GM12878 (cell line): ENCODE results near the gene TMEM132C. TPM values are rescaled to one million over a fixed set of nuclear protein-coding genes. Genes with fewer than 3 reads are reported as not detected.

Source experiments
- ATAC-seq: fragments of 200-7000 bp; cut with Tn5 transposase; 3 replicates; pipeline ENCODE4 v1.9.1; 2020; ENCODE audit warnings: mild to moderate bottlenecking, moderate library complexity
- BruUV-seq: library from RNA; stranded (reverse); fragments of 400-500 nt; replicated peaks from 2 replicates; lab custom pipeline; 2021; lab: Mats Ljungman, UMichigan
- CTCF ChIA-PET: fragments of 300-600 bp; sonication (Branson Sonifier 250); formaldehyde crosslinking; extraction: SDS; loops from one replicate; lab custom pipeline; 2021; ENCODE audit warnings: inconsistent platforms; lab: Yijun Ruan, JAX
- POLR2A ChIA-PET: fragments of 350-600 bp; formaldehyde crosslinking; extraction: SDS; loops from one replicate; lab custom pipeline; 2021; ENCODE audit warnings: inconsistent platforms; lab: Charles Lee
- RAD21 ChIA-PET: fragments of 300-600 bp; sonication (Branson Sonifier 250); formaldehyde crosslinking; loops from one replicate; lab custom pipeline; 2023; ENCODE audit warnings: antibody characterized with exemption; ENCODE audit not compliant: unreplicated experiment; lab: Charles Lee
- SMC1A ChIA-PET: fragments of 300-600 bp; sonication (Branson Sonifier 250); formaldehyde crosslinking; loops from one replicate; lab custom pipeline; 2023; ENCODE audit not compliant: unreplicated experiment, uncharacterized antibody; lab: Charles Lee
- DNase-seq: peaks from one replicate; pipeline ENCODE4 v3.0.0-alpha.2; 2011; ENCODE audit warnings: low read depth, low spot score
- FAIRE-seq: peaks from 3 replicates; lab custom pipeline; 2011; peaks lifted over from hg19 to GRCh38; lab: Jason Lieb, UNC
- H2AFZ ChIP-seq: 2 replicates; pipeline ENCODE4 v1.6.0; 2011; ENCODE audit warnings: low read depth, low read length, control low read depth; ENCODE audit not compliant: control insufficient read depth
- H3K27ac ChIP-seq: 2 replicates; pipeline ENCODE4 v1.5.1; 2011; ENCODE audit warnings: control low read depth; ENCODE audit not compliant: control insufficient read depth, insufficient read depth
- H3K27me3 ChIP-seq, 2 experiments: replicated peaks in 1 of 2; 2 replicates each; pipeline versions ENCODE4 v1.6.0 to v1.6.1; 2011; ENCODE audit warnings: low read length in 1 of 2; ENCODE audit not compliant: control insufficient read depth in 2 of 2, insufficient read depth in 2 of 2
- H3K36me3 ChIP-seq, 2 experiments: 2 replicates each; pipeline ENCODE4 v1.5.1; 2011; ENCODE audit warnings: low read length in 1 of 2; ENCODE audit not compliant: control insufficient read depth in 2 of 2, insufficient read depth in 2 of 2
- H3K4me1 ChIP-seq: 2 replicates; pipeline ENCODE4 v1.6.1; 2011; ENCODE audit warnings: mild to moderate bottlenecking, low read length, moderate library complexity, mixed read lengths; ENCODE audit not compliant: control insufficient read depth, insufficient read depth
- H3K4me2 ChIP-seq: 2 replicates; pipeline ENCODE4 v1.6.0; 2011; ENCODE audit warnings: control low read depth; ENCODE audit not compliant: control insufficient read depth, insufficient read depth
- H3K4me3 ChIP-seq: fragments of 200-600 bp; sonication (generic); 2 replicates; pipeline ENCODE4 v1.5.1; 2016
- H3K79me2 ChIP-seq: 2 replicates; pipeline ENCODE4 v1.6.0; 2011; ENCODE audit warnings: low read length; ENCODE audit not compliant: control insufficient read depth, insufficient read depth
- H3K9ac ChIP-seq: 2 replicates; pipeline ENCODE4 v1.8.0; 2011; ENCODE audit warnings: low read length, control low read depth, mixed read lengths; ENCODE audit not compliant: control insufficient read depth, insufficient read depth
- H3K9me3 ChIP-seq: replicated peaks from 3 replicates; pipeline ENCODE4 v1.5.1; 2011; ENCODE audit warnings: mild to moderate bottlenecking, low read length; ENCODE audit not compliant: control insufficient read depth, insufficient read depth
- H4K20me1 ChIP-seq: 2 replicates; pipeline ENCODE4 v1.6.0; 2011; ENCODE audit not compliant: control insufficient read depth, insufficient read depth
- JUNB ChIP-seq: IDR thresholded peaks from 2 replicates; pipeline ENCODE4 v1.6.1; 2016; ENCODE audit warnings: antibody characterized with exemption, mild to moderate bottlenecking
- NFYA ChIP-seq: IDR thresholded peaks from 2 replicates; pipeline ENCODE4 v1.6.1; 2011; ENCODE audit warnings: low read depth, mild to moderate bottlenecking, low read length, improper control_type of control experiment, borderline replicate concordance
- NR2C1 ChIP-seq: fragments of 450-650 bp; IDR thresholded peaks from 2 replicates; pipeline ENCODE4 v1.6.1; 2017; ENCODE audit warnings: antibody characterized with exemption, mild to moderate bottlenecking, moderate library complexity
- TCF3 ChIP-seq: IDR thresholded peaks from 2 replicates; pipeline ENCODE4 v1.6.1; 2012; ENCODE audit warnings: low read depth, mild to moderate bottlenecking, low read length, borderline replicate concordance; ENCODE audit not compliant: insufficient read depth
- WGBS: methylation state at CpG from one replicate; pipeline ENCODE4 v1.1.6; 2016; ENCODE audit warnings: low lambda C conversion rate; ENCODE audit not compliant: insufficient replicate concordance, insufficient coverage; ENCODE audit errors: missing lambda C conversion rate; 5-methylcytosine and 5-hydroxymethylcytosine counted together
- in situ Hi-C: fragments of 300-500 bp; cut with MboI; formaldehyde crosslinking; loops from 9 replicates; pipeline ENCODE4 v1.14.3; 2018; ENCODE audit warnings: mixed read lengths
- intact Hi-C: fragments of 100-400 bp; cut with micrococcal nuclease; formaldehyde crosslinking; loops from one replicate; pipeline ENCODE4 v1.14.2; 2022; ENCODE audit not compliant: unreplicated experiment
- polyA plus RNA-seq, 11 experiments: library from polyadenylated mRNA; depleted of rRNA in 4 of 11; unstranded in 6 of 11; stranded (reverse) in 5 of 11; fragments of >200 nt; fragmentation: Nextera tagmentation in 4 of 11; fragmentation: Illumina TruSeq in 1 of 11; extraction: Ambion mirVana in 4 of 11; extraction: Trizol in 1 of 11; gene quantifications; 1 replicate in 1 of 11; 2 replicates in 10 of 11; pipeline versions ENCODE4 v1.2.1 to v1.2.3, GENCODE V29; 2011 to 2016; ENCODE audit warnings: inconsistent platforms in 2 of 11, missing spikeins in 2 of 11, low read depth in 1 of 11
- total RNA-seq, 4 experiments: library from RNA; depleted of rRNA in 3 of 4; stranded (reverse); fragments of >200 nt in 3 of 4; fragmentation: Illumina TruSeq in 1 of 4; extraction: Trizol in 1 of 4; gene quantifications; 2 replicates each; pipeline versions ENCODE4 v1.2.1 to v1.2.3, GENCODE V29; 2013 to 2021
- TF ChIP-seq, protein P1 (sequence below): fragments of 150-350 bp; IDR thresholded peaks from 2 replicates; pipeline ENCODE4 v1.6.1; 2016; ENCODE audit warnings: low read depth, low read length

TMEM132C gene
- total and polyA plus RNA-seq, 10 of the 15 experiments (the other 5 are each of a cell fraction or from before 2014, with no cell fraction given): not detected

DNA sequence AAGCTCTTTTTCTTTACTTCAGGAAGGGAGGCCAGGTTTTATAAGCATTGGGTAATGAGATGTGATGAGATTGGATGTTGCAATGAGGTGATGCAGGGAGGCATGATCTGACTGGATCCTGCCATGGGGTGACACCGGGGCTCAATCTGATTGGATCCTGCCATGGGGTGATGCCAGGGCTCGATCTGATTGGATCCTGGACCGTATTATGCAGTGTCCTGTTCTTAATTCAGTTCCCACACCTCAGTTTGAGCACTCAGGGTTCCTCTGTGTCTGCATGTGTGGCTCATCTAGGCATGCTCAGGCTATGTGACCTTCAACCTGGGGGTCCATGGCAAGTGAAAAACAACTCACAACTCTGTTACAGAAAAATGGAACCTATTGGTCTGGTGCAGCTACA lies 390.4 kb downstream of the TMEM132C start (continued):
- TF ChIP-seq, protein P1, sequence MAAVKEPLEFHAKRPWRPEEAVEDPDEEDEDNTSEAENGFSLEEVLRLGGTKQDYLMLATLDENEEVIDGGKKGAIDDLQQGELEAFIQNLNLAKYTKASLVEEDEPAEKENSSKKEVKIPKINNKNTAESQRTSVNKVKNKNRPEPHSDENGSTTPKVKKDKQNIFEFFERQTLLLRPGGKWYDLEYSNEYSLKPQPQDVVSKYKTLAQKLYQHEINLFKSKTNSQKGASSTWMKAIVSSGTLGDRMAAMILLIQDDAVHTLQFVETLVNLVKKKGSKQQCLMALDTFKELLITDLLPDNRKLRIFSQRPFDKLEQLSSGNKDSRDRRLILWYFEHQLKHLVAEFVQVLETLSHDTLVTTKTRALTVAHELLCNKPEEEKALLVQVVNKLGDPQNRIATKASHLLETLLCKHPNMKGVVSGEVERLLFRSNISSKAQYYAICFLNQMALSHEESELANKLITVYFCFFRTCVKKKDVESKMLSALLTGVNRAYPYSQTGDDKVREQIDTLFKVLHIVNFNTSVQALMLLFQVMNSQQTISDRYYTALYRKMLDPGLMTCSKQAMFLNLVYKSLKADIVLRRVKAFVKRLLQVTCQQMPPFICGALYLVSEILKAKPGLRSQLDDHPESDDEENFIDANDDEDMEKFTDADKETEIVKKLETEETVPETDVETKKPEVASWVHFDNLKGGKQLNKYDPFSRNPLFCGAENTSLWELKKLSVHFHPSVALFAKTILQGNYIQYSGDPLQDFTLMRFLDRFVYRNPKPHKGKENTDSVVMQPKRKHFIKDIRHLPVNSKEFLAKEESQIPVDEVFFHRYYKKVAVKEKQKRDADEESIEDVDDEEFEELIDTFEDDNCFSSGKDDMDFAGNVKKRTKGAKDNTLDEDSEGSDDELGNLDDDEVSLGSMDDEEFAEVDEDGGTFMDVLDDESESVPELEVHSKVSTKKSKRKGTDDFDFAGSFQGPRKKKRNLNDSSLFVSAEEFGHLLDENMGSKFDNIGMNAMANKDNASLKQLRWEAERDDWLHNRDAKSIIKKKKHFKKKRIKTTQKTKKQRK: no peak
- TF ChIP-seq TCF3: no peak

GRCh38 chr12:128660532-128661225 lies 393.7 kb downstream of the TMEM132C start:
- ChIA-PET SMC1A (no interaction called here), CTCF (interaction anchor here (1.0 kb wide), 1 partner anchor 17 kb away, joined by 3 read pairs; no protein-coding TSS in a partner anchor), POLR2A (no interaction called here), RAD21 (no interaction called here)
- intact Hi-C loops (no loop called here), in situ Hi-C loops (no loop called here)
- TF ChIP-seq JUNB: no peak
- TF ChIP-seq NR2C1: no peak
- TF ChIP-seq NFYA: no peak
- no peak for TF ChIP-seq TCF3
- BruUV-seq: no TSS peak
- Histone ChIP-seq H3K27me3 (no peaks in the 10 kb centered on the region), H3K9me3 (no peaks in the 10 kb centered on the region; the same call in 2 of the 3 replicates), H3K4me1 (no peaks in the 10 kb centered on the region), H3K27ac (no peak overlapping the region), H3K9ac (no peak overlapping the region), H3K79me2 (no peaks in the 10 kb centered on the region), H4K20me1 (no peaks in the 10 kb centered on the region), H3K4me3 (no peak overlapping the region), H3K36me3 (no peaks in the 10 kb centered on the region), H2AFZ (no peak overlapping the region), H3K4me2 (no peak overlapping the region)
- WGBS: 24% methylated on average over 7 of the region's 7 CpGs
- FAIRE-seq: no peak
- ATAC-seq: no peak
- DNase-seq: no peak
